ENCODE measurements around the gene CMTM4. TPM values are rescaled to one million over a fixed set of nuclear protein-coding genes. Genes with fewer than 3 reads are reported as not detected.
A peak's percentile ranks its signal among the peaks of the same experiment; 100 is the strongest.
"Not testable (repeated sequence)": the region's sequence is repeated elsewhere in the genome, so short reads cannot be mapped to it uniquely, and the experiment has no call there.

Gene CMTM4
- polyA plus RNA-seq, 6 donors from 2014 or later, result 0.20 TPM; not detected in 5

DNA sequence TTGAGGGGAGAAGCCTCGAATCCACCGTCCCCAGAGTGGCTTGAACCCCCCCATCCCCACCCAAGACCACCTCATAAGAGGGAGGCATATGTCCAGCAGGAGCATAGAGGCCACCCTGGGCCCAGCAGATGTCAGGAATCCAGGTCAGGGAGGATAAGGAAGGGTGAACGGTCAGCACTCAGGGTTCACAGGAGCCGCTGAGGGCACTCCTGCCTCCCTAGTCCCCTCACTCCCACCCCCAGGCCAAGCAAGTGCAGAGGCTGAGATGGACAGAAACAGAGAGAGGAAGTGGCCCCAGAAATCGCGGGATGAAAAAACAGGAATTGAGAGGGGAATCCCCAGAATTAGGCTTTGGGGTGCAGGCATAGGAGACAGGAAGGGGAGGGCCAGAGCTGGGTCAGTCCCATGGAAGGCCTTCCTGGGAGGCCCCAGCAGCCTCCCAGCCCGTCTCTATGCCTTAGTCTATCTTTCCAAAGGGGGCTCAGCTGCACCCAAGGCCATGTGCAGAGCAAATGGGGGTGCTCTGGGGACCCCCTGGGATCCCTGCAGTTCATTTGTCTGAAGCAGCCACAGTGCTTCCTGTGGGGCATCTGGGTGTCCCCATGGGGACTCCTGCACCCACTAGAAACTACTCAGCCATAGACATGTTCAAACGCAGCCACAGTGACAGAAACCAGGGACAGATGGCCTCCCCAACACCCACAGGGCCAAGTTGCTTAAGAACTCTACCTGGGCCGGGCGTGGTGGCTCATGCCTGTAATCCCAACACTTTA is 90.4 kb downstream of the CMTM4 start:
- Mint-ChIP-seq H3K4me3 (peak overlapping the region; percentile 66 to 91 (median 86)), H3K27me3 (peaks cover under 1 to 38% (median 8%) of the 10 kb centered on the region in 3 donors), H3K36me3 (peaks cover 0 to 12% of the 10 kb centered on the region in 2 donors), H3K4me1 (peaks cover 23 to 47% (median 43%) of the 10 kb centered on the region in 3 donors), H3K9me3 (peaks cover 0 to 4% (median 1%) of the 10 kb centered on the region in 7 donors), H3K27ac (peak overlapping the region in 5 of 6 donors; percentile 49 to 93 (median 59))
- DNase-seq, result peak; percentile 46
- ATAC-seq (ENCODE audit: low read depth in 2 of 2), result peak; percentile 31 to 39

DNA sequence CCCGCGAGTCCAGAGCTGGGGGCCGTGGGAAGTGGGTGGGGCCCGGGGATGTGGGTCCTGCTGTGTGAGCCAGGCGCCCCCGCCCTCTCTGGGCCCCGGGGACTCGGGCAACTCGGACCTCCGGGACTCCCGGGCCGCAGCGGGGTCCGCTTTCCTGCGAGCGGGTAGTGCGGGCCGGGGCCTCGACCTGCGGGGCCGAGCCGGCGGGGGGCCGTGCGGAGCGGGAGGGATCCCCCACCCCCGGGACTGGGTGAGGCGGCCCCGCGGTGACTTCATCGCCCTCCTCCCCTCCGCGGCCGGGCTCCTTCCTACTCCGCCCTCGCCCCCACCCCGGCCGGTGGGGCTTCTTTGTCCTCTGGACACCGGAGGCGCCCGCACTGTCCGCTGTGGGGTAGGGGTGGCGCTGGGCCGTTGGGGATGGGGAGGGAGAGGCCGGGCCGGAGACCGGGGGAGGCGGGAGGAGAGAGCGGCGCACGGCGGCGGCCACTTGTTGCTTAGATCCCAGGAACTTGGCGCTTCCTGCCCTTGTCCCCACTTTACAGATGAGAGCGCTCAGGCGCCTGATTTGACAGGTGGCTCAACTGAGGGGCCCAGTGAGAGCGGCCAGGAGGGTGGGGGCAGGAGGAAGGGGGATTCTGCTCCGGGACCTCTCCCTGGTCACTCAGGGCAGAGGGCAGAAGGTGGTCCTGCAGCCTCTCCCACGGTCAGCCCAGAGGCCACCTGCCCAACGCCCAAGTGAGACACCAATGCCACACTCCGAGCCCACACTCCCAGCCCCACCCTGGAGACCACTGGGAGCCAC is 91.2 kb downstream of the CMTM4 start:
- Mint-ChIP-seq H3K4me1 (peaks cover 23 to 47% (median 43%) of the 10 kb centered on the region in 3 donors), H3K4me3 (peak overlapping the region; percentile 66 to 91 (median 84)), H3K27me3 (peaks cover 7 to 44% (median 15%) of the 10 kb centered on the region in 3 donors), H3K27ac (peak overlapping the region in 2 of 6 donors; percentile 15 to 59), H3K9me3 (peaks cover 5 to 11% (median 8%) of the 10 kb centered on the region in 7 donors), H3K36me3 (peaks cover 0 to 18% of the 10 kb centered on the region in 2 donors)
- DNase-seq, result no peak
- ATAC-seq (ENCODE audit: low read depth in 2 of 2), result peak; percentile 1 to 3

DNA sequence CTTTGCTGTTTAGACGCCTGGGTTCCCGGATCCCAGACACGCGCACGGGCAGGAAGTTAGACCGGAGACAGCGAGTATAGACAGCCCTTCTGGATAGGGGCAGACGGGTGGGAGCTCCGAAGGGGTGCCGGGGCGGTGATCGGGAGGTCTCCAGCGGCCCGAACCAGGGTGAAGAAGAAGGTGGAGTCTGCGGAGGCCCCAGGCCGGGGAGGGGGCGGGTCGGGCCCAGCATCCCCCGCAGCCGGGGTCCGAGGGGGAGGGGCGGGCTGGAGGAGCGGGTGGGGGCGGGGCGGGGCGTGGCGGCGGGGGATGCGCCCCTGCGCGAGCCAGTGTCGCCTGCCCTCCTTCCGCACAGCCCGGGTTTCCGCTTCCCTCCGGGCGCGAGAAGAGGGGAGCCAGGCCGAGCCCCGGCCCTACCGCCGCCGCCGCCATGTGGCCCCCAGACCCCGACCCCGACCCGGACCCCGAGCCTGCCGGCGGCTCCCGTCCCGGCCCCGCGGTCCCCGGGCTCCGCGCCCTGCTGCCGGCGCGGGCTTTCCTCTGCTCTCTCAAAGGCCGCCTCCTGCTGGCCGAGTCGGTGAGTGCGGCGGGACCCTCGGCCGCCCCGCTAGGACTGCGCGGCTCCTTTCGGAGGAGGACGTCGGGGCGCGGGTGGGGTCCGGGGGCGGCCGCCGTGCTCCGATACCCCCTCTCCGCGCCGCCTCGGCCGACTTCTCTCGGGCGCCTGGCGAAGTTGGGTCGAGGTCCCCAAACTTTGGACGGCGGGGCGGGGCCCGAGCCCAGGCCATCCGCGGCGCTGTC is 92.0 kb downstream of the CMTM4 start, which contains the start of gene CMTM3:
Gene CMTM3, plus strand, starts transcription at position 329 of the 801 bp plus-strand sequence. Its CDS starts 102 bp downstream, at position 431.
- H3K4me3 Mint-ChIP-seq, result peak within 1 kb of the TSS; percentile 81 to 95 (median 88)
- peaks cover 23 to 47% (median 43%) of the 10 kb centered on the region in 3 donors for H3K4me1 Mint-ChIP-seq
- H3K27ac Mint-ChIP-seq, result peak within 1 kb of the TSS; percentile 44 to 91 (median 82)

DNA sequence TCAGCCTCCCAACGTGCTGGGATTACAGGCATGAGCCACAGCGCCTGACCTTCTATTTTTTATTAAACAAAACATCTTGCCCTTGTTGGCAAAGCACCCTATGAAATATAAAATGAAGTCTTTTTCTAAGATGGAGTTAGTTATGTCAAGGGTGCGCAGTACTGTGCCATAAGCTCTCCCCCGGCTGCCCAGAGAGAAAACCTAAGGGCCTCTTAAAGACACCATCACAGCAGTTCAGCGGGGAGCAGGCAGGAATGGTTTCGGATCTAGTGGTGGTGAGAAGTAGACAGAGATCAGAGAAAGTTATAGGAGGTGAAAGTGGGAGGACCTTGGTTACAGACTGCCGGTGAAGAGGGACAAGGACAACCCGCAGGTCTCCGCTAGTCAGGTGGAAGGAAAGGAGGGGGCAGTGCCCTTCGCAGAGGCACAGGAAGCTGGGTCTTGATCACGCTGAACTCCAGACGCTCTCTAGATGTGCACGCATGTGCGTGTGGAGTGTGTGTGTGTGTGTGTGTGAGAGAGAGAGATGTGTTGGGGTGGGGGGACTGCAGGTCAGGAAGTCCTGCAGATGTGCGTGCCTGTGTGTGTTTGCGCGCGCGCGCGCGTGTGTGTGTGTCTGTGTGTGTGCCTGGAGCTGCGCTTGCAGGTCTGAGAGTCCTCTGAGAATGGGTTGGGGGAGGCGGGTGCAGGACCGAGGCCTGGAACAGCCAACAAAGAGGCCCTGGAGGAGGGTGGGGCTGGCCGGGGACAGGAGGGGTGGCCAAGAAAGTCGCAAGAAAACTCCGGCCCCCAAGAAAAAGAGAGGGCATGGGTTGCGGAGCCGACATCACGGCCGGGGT is 92.8 kb downstream of the CMTM4 start:
- peak overlapping the region; percentile 81 to 95 (median 88) for H3K4me3 Mint-ChIP-seq
- peak overlapping the region; percentile 44 to 91 (median 82) for H3K27ac Mint-ChIP-seq
- DNase-seq (peak; percentile 59), ATAC-seq (ENCODE audit: low read depth in 2 of 2) (peak; percentile 54 to 56)
- peaks cover 11 to 46% (median 29%) of the 10 kb centered on the region in 3 donors for H3K27me3 Mint-ChIP-seq
- peaks cover 6 to 11% (median 9%) of the 10 kb centered on the region in 7 donors for H3K9me3 Mint-ChIP-seq
- peaks cover 0 to 11% of the 10 kb centered on the region in 2 donors for H3K36me3 Mint-ChIP-seq
- H3K4me1 Mint-ChIP-seq, result peaks cover 23 to 47% (median 43%) of the 10 kb centered on the region in 3 donors

More for the DNA sequence above, 92.0 kb downstream of the CMTM4 start, which contains the start of gene CMTM3:
- Mint-ChIP-seq H3K27me3 (peaks cover 7 to 43% (median 23%) of the 10 kb centered on the region in 3 donors), H3K36me3 (peaks cover 0 to 11% of the 10 kb centered on the region in 2 donors), H3K9me3 (peaks cover 6 to 11% (median 9%) of the 10 kb centered on the region in 7 donors)
- DNase-seq (peak; percentile 66), ATAC-seq (ENCODE audit: low read depth in 2 of 2) (peak; percentile 64 to 67)

DNA sequence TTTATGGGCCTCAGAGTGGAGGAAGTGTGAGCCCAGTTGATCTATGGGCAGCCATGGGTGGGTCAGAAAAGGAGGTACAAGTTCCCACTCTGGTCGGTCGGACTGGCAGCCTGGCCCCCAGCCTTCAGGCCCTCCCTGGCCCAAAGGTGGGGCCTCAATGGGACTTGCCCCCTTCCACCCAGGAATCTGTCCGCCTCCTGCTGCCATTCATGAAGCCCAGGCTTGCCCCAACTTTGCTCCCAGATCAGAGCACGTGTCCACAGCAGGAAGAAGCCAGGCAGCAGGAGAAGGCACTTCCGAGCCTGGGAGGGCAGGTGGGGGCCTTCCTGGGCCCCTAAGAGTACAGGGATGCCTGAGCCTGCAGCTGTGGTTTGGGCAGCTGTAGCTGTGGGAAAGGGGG is 95.1 kb downstream of the CMTM4 start:
- peaks cover 14 to 40% (median 23%) of the 10 kb centered on the region in 3 donors for H3K27me3 Mint-ChIP-seq
- ATAC-seq (ENCODE audit: low read depth in 2 of 2), result no peak
- H3K4me1 Mint-ChIP-seq, result peaks cover 17 to 29% (median 23%) of the 10 kb centered on the region in 3 donors
- peaks cover 6 to 11% (median 9%) of the 10 kb centered on the region in 7 donors for H3K9me3 Mint-ChIP-seq
- DNase-seq, result no peak
- no peak overlapping the region for H3K4me3 Mint-ChIP-seq
- peaks cover 0 to 11% of the 10 kb centered on the region in 2 donors for H3K36me3 Mint-ChIP-seq
- no peak overlapping the region for H3K27ac Mint-ChIP-seq

DNA sequence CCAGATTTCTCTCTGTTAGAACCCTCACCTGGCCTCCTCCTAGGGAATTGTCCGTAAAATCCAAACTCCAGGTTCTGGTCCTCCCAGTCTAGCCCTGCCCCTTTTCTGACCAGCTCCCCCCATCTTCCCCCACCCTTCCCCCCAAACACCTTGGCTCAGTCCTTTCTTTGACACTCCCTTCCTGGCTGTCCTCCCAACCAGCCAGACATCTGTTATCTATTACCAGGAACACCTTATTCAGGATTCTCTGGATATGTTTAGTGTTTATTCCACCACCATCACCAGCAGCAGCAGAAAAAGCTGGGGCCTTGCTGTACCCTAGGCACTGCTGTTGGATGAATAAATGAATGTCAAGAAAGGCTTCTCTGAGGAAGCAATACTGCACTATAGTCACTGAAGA is 96.1 kb downstream of the CMTM4 start:
- peaks cover 0 to 11% of the 10 kb centered on the region in 2 donors for H3K36me3 Mint-ChIP-seq
- peaks cover 6 to 11% (median 9%) of the 10 kb centered on the region in 7 donors for H3K9me3 Mint-ChIP-seq
- DNase-seq, result no peak
- peaks cover 14 to 32% (median 23%) of the 10 kb centered on the region in 3 donors for H3K27me3 Mint-ChIP-seq
- no peak for ATAC-seq (ENCODE audit: low read depth in 2 of 2)
- no peak overlapping the region for H3K27ac Mint-ChIP-seq
- peaks cover 10 to 20% (median 14%) of the 10 kb centered on the region in 3 donors for H3K4me1 Mint-ChIP-seq
- H3K4me3 Mint-ChIP-seq, result peak overlapping the region in 1 of 8 donors; percentile 5

DNA sequence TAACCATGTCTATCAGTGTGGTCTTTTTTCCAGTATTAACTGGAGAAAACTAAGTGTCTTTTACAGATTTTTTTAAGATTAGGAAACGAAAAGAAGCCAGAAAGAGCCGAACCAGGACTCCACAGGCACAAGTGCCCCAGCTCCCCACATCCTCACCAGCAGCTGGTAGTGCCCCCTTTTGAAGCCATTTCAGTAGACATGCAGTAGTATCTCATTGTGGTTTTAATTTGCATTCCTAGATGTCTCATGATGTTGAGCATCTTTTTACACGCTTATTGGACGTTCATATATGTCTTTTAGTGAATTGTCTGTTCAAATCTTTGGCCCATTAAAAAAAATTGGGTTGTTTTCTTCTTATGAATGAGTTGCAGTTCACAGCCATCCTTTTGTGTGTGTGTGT is 96.8 kb downstream of the CMTM4 start:
- H3K4me3 Mint-ChIP-seq, result no peak overlapping the region
- H3K9me3 Mint-ChIP-seq, result peaks cover 6 to 11% (median 9%) of the 10 kb centered on the region in 7 donors
- DNase-seq (no peak), ATAC-seq (ENCODE audit: low read depth in 2 of 2) (no peak)
- H3K4me1 Mint-ChIP-seq, result peaks cover 13 to 24% (median 22%) of the 10 kb centered on the region in 3 donors
- peaks cover 14 to 32% (median 23%) of the 10 kb centered on the region in 3 donors for H3K27me3 Mint-ChIP-seq
- peaks cover 0 to 11% of the 10 kb centered on the region in 2 donors for H3K36me3 Mint-ChIP-seq
- H3K27ac Mint-ChIP-seq, result no peak overlapping the region

DNA sequence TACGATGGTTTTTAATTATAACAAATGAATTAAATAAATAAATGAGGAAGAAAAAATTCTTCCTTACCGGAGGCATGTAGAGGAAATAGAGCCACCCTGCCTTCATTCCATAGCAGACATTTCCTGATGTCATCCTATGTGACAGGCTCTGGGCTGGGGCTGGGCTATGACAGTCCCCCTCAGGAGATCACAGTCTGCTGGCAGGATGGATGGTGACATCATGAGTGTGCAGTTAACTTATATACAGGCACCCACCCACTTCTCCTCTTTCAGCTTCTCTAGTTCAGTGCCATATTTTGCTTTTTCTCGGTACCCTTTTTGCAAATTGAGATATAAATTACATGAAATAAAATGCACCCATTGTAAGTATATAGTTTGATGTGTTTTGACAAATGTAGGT is 98.4 kb downstream of the CMTM4 start:
- H3K9me3 Mint-ChIP-seq, result peaks cover 7 to 19% (median 12%) of the 10 kb centered on the region in 7 donors
- H3K36me3 Mint-ChIP-seq, result peaks cover 0 to 11% of the 10 kb centered on the region in 2 donors
- no peak overlapping the region for H3K27ac Mint-ChIP-seq
- no peak overlapping the region for H3K4me3 Mint-ChIP-seq
- ATAC-seq (ENCODE audit: low read depth in 2 of 2), result no peak
- no peak for DNase-seq
- peaks cover 4 to 18% (median 16%) of the 10 kb centered on the region in 3 donors for H3K4me1 Mint-ChIP-seq
- peaks cover 14 to 32% (median 23%) of the 10 kb centered on the region in 3 donors for H3K27me3 Mint-ChIP-seq

DNA sequence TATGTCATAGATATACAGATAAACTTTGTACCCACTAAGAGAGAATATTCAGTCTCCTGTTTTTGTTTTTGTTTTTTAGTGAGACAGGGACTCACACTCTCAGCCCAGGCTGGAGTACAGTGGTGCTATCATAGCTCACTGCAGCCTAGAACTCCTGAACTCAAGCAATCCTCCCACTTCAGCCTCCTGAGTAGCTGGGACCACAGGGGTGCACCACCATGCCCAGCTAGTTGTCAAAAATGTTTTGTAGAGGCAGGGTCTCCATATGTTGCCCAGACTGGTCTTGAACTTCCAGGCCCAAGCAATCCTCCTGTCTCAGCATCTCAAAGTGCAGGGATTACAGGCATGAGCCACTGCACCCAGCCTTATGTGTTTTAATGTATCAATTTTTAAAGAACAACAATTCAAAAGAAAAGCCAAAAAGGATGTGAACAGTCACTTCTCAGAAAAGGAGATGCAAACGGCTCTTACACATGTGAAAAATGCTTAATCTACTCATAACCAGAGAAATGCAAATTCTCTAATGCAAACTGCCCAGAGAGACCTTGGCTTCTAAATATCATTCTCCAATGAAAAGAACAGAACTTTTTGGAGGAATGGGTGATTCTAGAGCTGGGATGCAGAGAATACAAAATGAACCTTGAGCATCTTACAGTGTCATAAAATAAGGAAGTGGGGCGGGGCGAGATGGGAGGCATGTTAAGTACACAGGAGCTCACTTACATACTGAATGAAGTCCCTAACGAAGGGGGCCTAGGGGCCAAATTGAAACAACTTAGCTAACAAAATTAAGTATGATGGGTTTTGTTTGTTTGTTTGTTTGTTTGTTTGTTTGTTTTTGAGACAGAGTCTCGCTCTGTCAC is 99.3 kb downstream of the CMTM4 start:
- Mint-ChIP-seq H3K9me3 (peaks cover 7 to 20% (median 12%) of the 10 kb centered on the region in 7 donors), H3K36me3 (peaks cover 0 to 11% of the 10 kb centered on the region in 2 donors), H3K4me1 (peaks cover 4 to 14% (median 8%) of the 10 kb centered on the region in 3 donors), H3K4me3 (peak overlapping the region in 2 of 8 donors; percentile 36 to 37), H3K27me3 (peaks cover 14 to 28% (median 23%) of the 10 kb centered on the region in 3 donors), H3K27ac (no peak overlapping the region)
- ATAC-seq (ENCODE audit: low read depth in 2 of 2) (no peak), DNase-seq (no peak)

DNA sequence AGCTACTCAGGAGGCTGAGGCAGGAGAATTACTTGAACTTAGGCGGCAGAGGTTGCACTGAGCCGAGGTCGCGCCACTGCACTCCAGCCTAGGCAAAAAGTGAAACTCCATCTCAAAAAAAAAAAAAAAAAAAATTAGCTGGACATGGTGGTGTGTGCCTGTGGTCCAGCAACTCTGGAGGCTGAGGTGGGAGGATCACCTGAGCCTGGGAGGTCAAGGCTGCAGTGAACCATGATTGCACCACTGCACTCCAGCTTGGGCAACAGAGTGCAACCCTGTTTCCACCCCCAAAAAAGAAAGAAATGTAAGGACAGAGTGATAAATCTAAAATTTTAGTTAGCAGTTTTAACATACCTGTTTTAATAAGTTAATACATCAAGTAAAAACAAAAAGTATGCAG is 100.0 kb downstream of the CMTM4 start:
- Mint-ChIP-seq H3K36me3 (peaks cover 0 to 11% of the 10 kb centered on the region in 2 donors), H3K4me1 (peaks cover 4 to 14% (median 8%) of the 10 kb centered on the region in 3 donors), H3K9me3 (peaks cover 7 to 17% (median 10%) of the 10 kb centered on the region in 7 donors), H3K27me3 (peaks cover 14 to 30% (median 23%) of the 10 kb centered on the region in 3 donors)
- not testable (repeated sequence) for DNase-seq; H3K4me3 Mint-ChIP-seq; H3K27ac Mint-ChIP-seq; ATAC-seq (ENCODE audit: low read depth in 2 of 2)

DNA sequence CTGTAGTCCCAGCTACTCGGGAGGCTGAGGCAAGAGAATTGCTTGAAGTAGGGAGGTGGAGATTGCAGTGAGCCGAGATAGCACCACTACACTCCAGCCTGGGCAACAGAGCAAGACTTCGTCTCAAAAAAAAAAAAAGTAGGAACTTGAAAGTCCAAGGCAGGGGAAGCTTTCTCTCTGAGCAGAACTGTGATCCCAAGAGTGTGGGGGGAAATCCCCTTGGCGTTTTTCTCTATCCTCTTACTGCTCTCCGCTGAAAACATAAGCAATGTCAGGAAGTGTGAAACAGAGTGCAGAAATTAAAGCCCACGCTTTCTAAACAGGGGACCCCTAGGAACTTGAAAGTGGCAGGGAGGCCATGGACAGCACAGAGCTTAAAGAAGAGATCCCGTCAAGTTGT is 101.8 kb downstream of the CMTM4 start:
- Mint-ChIP-seq H3K9me3 (peaks cover 0 to 9% (median 3%) of the 10 kb centered on the region in 7 donors), H3K4me3 (peak overlapping the region in 2 of 8 donors; percentile 64 to 71), H3K4me1 (peaks cover 9 to 28% (median 17%) of the 10 kb centered on the region in 3 donors), H3K27me3 (peaks cover 7 to 14% (median 11%) of the 10 kb centered on the region in 3 donors), H3K36me3 (no peaks in the 10 kb centered on the region), H3K27ac (peak overlapping the region in 1 of 6 donors; percentile 50)
- DNase-seq (no peak), ATAC-seq (ENCODE audit: low read depth in 2 of 2) (peak; percentile 74 to 78)

Measured in naive B cell (primary cell).